OCI-LY7 (cell line): Measurements from ENCODE around the gene KIAA0232. TPM values are rescaled to one million over a fixed set of nuclear protein-coding genes. Genes with fewer than 3 reads are reported as not detected.
"Not testable (repeated sequence)": the region's sequence is repeated elsewhere in the genome, so short reads cannot be mapped to it uniquely, and the experiment has no call there.

Source experiments
- BruUV-seq: library from RNA; stranded (reverse); fragments of 400-500 nt; replicated peaks from 2 replicates; lab custom pipeline; 2021; lab: Mats Ljungman, UMichigan
- CTCF ChIA-PET: fragments of 300-600 bp; sonication (Branson Sonifier 250); formaldehyde crosslinking; loops from one replicate; lab custom pipeline; 2022; ENCODE audit warnings: antibody characterized with exemption; ENCODE audit not compliant: unreplicated experiment; lab: Charles Lee
- POLR2A ChIA-PET: fragments of 300-600 bp; sonication (Branson Sonifier 250); formaldehyde crosslinking; loops from one replicate; lab custom pipeline; 2022; ENCODE audit warnings: antibody characterized with exemption; lab: Charles Lee
- DNase-seq: peaks from one replicate; pipeline ENCODE4 v3.0.0-alpha.2; 2015; ENCODE audit warnings: low spot score
- H2AFZ ChIP-seq: fragments of 200-600 bp; sonication (generic), shearing (Covaris generic); 2 replicates; pipeline ENCODE4 v1.6.1; 2014; ENCODE audit warnings: mild to moderate bottlenecking, antibody characterized with exemption, low read length, moderate library complexity
- H3K27ac ChIP-seq: fragments of 200-600 bp; sonication (generic); 2 replicates; pipeline ENCODE4 v1.5.1; 2014; ENCODE audit warnings: mixed run types, low read depth, mild to moderate bottlenecking, moderate library complexity, low read length, inconsistent platforms; ENCODE audit not compliant: poor library complexity, severe bottlenecking
- H3K36me3 ChIP-seq: fragments of 200-600 bp; sonication (generic); 2 replicates; pipeline ENCODE4 v1.6.1; 2014; ENCODE audit warnings: mild to moderate bottlenecking, antibody characterized with exemption, low read length, moderate library complexity, mixed read lengths; ENCODE audit not compliant: insufficient read depth
- H3K4me1 ChIP-seq: fragments of 200-600 bp; sonication (generic); 2 replicates; pipeline ENCODE4 v1.5.1; 2014; ENCODE audit warnings: mild to moderate bottlenecking, low read length; ENCODE audit not compliant: insufficient read depth, poor library complexity, severe bottlenecking
- H3K4me2 ChIP-seq: fragments of 200-600 bp; sonication (generic); 2 replicates; pipeline ENCODE4 v1.6.1; 2014; ENCODE audit warnings: mild to moderate bottlenecking, low read length
- H3K4me3 ChIP-seq: fragments of 200-600 bp; sonication (generic); 2 replicates; pipeline ENCODE4 v1.5.1; 2014; ENCODE audit warnings: mild to moderate bottlenecking, low read depth, low read length; ENCODE audit not compliant: poor library complexity, severe bottlenecking
- H3K79me2 ChIP-seq: fragments of 200-600 bp; sonication (generic); 2 replicates; pipeline ENCODE4 v1.6.1; 2016; ENCODE audit warnings: low read depth, mild to moderate bottlenecking, low read length, moderate library complexity, mixed read lengths; ENCODE audit not compliant: insufficient read depth
- H3K9me2 ChIP-seq: fragments of 200-600 bp; sonication (generic); 2 replicates; pipeline ENCODE4 v1.6.1; 2016; ENCODE audit warnings: mild to moderate bottlenecking, low read length, mixed read lengths; ENCODE audit not compliant: insufficient read depth
- H3K9me3 ChIP-seq: fragments of 200-600 bp; sonication (generic); 2 replicates; pipeline ENCODE4 v1.6.1; 2014; ENCODE audit warnings: mild to moderate bottlenecking, mixed run types, low read length, mixed read lengths
- H4K20me1 ChIP-seq: fragments of 200-600 bp; sonication (generic); 2 replicates; pipeline ENCODE4 v1.6.1; 2014; ENCODE audit warnings: mild to moderate bottlenecking, antibody characterized with exemption, low read length, moderate library complexity, mixed read lengths; ENCODE audit not compliant: insufficient read depth
- EZH2phosphoT487 ChIP-seq: fragments of 200-600 bp; sonication (generic); IDR thresholded peaks from 2 replicates; pipeline ENCODE4 v1.6.1; 2018; ENCODE audit warnings: low read depth, borderline replicate concordance, mild to moderate bottlenecking, mixed run types, antibody characterized with exemption, low read length, moderate library complexity, mixed read lengths
- intact Hi-C: fragments of 100-400 bp; cut with micrococcal nuclease; formaldehyde crosslinking; loops from one replicate; pipeline ENCODE4 v1.10.0; 2022; ENCODE audit not compliant: unreplicated experiment
- total RNA-seq, 2 experiments: library from RNA; depleted of rRNA in 1 of 2; stranded (reverse); fragments of >200 nt in 1 of 2; shearing (Covaris generic) in 1 of 2; gene quantifications; 2 replicates each; pipeline ENCODE4 v1.2.3, GENCODE V29; 2014 to 2022
- TF ChIP-seq, protein P1 (sequence below): fragments of 200-600 bp; sonication (generic); conservative IDR thresholded peaks from 2 replicates; pipeline ENCODE4 v1.5.1; 2014; ENCODE audit warnings: mild to moderate bottlenecking, antibody characterized with exemption, low read length, moderate library complexity, mixed read lengths

The KIAA0232 gene
- total RNA-seq, 2 experiments from 2014 or later = 7.5 to 13.5 TPM

DNA sequence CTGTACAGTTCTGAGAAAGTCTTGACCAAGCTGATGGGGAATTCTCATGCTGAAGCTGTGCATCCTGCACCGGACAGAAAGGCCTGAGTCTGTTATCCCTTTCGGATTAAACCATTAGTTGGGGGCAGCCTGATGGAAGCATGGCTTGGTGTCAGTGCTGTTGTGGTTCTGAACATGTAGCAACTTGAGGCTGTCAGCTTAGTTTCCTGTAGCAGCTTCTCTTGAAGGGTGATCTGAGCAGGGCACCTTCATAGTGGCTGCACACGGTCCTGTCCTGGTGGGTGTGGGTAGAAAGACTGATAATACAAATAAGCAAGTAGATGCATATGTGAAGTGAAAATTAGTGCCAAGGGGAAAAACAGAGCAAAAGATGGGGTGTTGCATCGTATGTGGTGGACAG is 11.7 kb downstream of the KIAA0232 start:
- Histone ChIP-seq H3K4me2 (no peak overlapping the region), H3K27ac (no peak overlapping the region), H2AFZ (no peak overlapping the region), H3K36me3 (peaks cover 27% of the 10 kb centered on the region), H4K20me1 (no peaks in the 10 kb centered on the region), H3K4me1 (no peaks in the 10 kb centered on the region), H3K79me2 (peaks cover 13% of the 10 kb centered on the region), H3K9me3 (peaks cover 10% of the 10 kb centered on the region; the same call in 1 of the 2 replicates), H3K9me2 (no peaks in the 10 kb centered on the region), H3K4me3 (no peak overlapping the region)
- intact Hi-C loops = no loop called here
- no peak for DNase-seq
- POLR2A ChIA-PET = interaction anchor here (1.0 to 1.8 kb wide), 2 partner anchors 10 kb away, joined by 5 to 6 read pairs; no protein-coding TSS in a partner anchor
- no TSS peak for BruUV-seq
- TF ChIP-seq EZH2phosphoT487 = no peak
- TF ChIP-seq, protein P1, sequence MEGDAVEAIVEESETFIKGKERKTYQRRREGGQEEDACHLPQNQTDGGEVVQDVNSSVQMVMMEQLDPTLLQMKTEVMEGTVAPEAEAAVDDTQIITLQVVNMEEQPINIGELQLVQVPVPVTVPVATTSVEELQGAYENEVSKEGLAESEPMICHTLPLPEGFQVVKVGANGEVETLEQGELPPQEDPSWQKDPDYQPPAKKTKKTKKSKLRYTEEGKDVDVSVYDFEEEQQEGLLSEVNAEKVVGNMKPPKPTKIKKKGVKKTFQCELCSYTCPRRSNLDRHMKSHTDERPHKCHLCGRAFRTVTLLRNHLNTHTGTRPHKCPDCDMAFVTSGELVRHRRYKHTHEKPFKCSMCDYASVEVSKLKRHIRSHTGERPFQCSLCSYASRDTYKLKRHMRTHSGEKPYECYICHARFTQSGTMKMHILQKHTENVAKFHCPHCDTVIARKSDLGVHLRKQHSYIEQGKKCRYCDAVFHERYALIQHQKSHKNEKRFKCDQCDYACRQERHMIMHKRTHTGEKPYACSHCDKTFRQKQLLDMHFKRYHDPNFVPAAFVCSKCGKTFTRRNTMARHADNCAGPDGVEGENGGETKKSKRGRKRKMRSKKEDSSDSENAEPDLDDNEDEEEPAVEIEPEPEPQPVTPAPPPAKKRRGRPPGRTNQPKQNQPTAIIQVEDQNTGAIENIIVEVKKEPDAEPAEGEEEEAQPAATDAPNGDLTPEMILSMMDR = no peak
- CTCF ChIA-PET = no interaction called here

DNA sequence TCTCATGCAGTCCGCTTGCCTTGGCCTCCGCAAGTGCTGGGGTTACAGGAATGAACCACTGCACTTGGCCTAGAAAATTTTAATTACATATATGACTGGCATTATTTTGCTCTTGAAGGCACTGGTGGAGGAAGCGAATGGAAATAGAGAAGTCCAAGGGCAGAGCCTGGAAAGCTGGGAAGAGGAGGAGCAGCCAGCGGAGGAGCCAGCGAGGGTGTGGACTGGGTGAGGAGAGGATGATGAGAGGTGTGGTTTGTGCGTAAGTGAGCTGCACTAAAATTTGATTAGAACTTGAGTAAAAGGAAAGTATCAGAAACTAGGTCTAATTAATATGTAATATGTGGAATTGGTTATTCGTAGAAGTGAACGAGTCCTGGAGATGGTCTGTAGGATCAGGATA is 13.3 kb downstream of the KIAA0232 start:
- Histone ChIP-seq H4K20me1 (no peaks in the 10 kb centered on the region), H3K9me2 (no peaks in the 10 kb centered on the region), H3K79me2 (peaks cover 13% of the 10 kb centered on the region), H3K4me1 (no peaks in the 10 kb centered on the region), H3K27ac (no peak overlapping the region), H3K4me2 (no peak overlapping the region), H3K9me3 (peaks cover 10% of the 10 kb centered on the region; the same call in 1 of the 2 replicates), H3K4me3 (no peak overlapping the region), H2AFZ (no peak overlapping the region), H3K36me3 (peaks cover 31% of the 10 kb centered on the region)
- TF ChIP-seq EZH2phosphoT487 = no peak
- TF ChIP-seq, protein P1 = no peak
- BruUV-seq = no TSS peak
- intact Hi-C loops = no loop called here
- POLR2A ChIA-PET = interaction anchor here (1.8 kb wide), 1 partner anchor 12 kb away, joined by 5 read pairs; no protein-coding TSS in a partner anchor
- no peak for DNase-seq
- CTCF ChIA-PET = no interaction called here

DNA sequence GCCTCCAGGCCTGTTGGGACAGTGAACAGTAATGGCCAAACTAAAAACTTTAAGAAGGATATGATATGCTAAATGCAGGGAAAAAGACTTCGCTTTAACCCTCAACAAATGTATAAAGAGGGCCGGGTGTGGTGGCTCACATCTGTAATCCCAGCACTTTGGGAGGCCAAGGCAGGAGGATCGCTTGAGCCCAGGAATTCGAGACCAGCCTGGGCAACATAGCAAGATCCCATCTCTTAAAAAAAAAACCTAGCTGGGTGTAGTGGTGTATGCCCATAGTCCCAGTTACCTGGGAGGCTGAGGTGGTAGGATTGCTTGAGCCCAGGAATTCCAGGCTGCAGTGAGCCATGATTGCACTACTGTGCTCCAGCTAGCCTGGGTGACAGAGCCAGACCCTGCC is 14.8 kb downstream of the KIAA0232 start:
- intact Hi-C loops, H3K9me2 ChIP-seq, H3K4me3 ChIP-seq, BruUV-seq, H3K27ac ChIP-seq, H4K20me1 ChIP-seq, H3K4me1 ChIP-seq, DNase-seq, H3K9me3 ChIP-seq, CTCF ChIA-PET, H3K4me2 ChIP-seq, H2AFZ ChIP-seq, H3K79me2 ChIP-seq: not testable (repeated sequence)
- H3K36me3 ChIP-seq = peaks cover 19% of the 10 kb centered on the region
- POLR2A ChIA-PET = interaction anchor here (0.6 to 1.2 kb wide), 3 partner anchors 9 to 156 kb away, joined by 3 to 5 read pairs (median 3); no protein-coding TSS in a partner anchor
